ENCODE measurements around the gene KLHL40.
A peak's percentile ranks its signal among the peaks of the same experiment; 100 is the strongest.

Gene KLHL40

GRCh38 chr3:42697289-42698051, 12.1 kb downstream of the KLHL40 start:
- DNase-seq (ENCODE audit: extremely low spot score) = no peak
- ChIA-PET CTCF (no interaction called here), POLR2A (no interaction called here)
- TF ChIP-seq CTCF (IDR thresholded peaks at IDR 0.05; ENCODE audit: control extremely low read depth, extremely low read depth, low read depth, missing control alignments) = no peak

GRCh38 chr3:42698216-42698910, 13.0 kb downstream of the KLHL40 start:
- TF ChIP-seq CTCF (IDR thresholded peaks at IDR 0.05; ENCODE audit: control extremely low read depth, extremely low read depth, low read depth, missing control alignments) = no peak
- DNase-seq (ENCODE audit: extremely low spot score) = no peak
- POLR2A ChIA-PET = no interaction called here
- CTCF ChIA-PET = no interaction called here

GRCh38 chr3:42698911-42699230, 13.5 kb downstream of the KLHL40 start:
- TF ChIP-seq CTCF (IDR thresholded peaks at IDR 0.05; ENCODE audit: control extremely low read depth, extremely low read depth, low read depth, missing control alignments) = no peak
- DNase-seq (ENCODE audit: extremely low spot score) = no peak
- ChIA-PET CTCF (no interaction called here), POLR2A (no interaction called here)

GRCh38 chr3:42699511-42699971, 14.2 kb downstream of the KLHL40 start:
- TF ChIP-seq CTCF (IDR thresholded peaks at IDR 0.05; ENCODE audit: control extremely low read depth, extremely low read depth, low read depth, missing control alignments) = no peak
- CTCF ChIA-PET = no interaction called here
- POLR2A ChIA-PET = no interaction called here
- DNase-seq (ENCODE audit: extremely low spot score) = no peak

- CTCF ChIA-PET = no interaction called here
- TF ChIP-seq CTCF (IDR thresholded peaks at IDR 0.05; ENCODE audit: control extremely low read depth, extremely low read depth, low read depth, missing control alignments) = no peak
These were observed 15.3 kb downstream of the KLHL40 start for GRCh38 chr3:42700366-42701288.

GRCh38 chr3:42701371-42702065, 16.2 kb downstream of the KLHL40 start:
- POLR2A ChIA-PET = no interaction called here
- TF ChIP-seq CTCF (IDR thresholded peaks at IDR 0.05; ENCODE audit: control extremely low read depth, extremely low read depth, low read depth, missing control alignments) = no peak
- DNase-seq (ENCODE audit: extremely low spot score) = peak; percentile 78
- CTCF ChIA-PET = no interaction called here

More at GRCh38 chr3:42700366-42701288, 15.3 kb downstream of the KLHL40 start:
- POLR2A ChIA-PET = no interaction called here
- no peak for DNase-seq (ENCODE audit: extremely low spot score)
